T-helper 1 cell treated with Interleukin-12 subunit alpha and Interleukin-12 subunit beta and Interleukin-4 antibody, amounts not matched to agents 30 μg/mL and 1 μg/mL, for 36 hours (primary cell): ENCODE results near the gene DDAH1.
"Not testable (repeated sequence)": the region's sequence is repeated elsewhere in the genome, so short reads cannot be mapped to it uniquely, and the experiment has no call there.

Experiments
- H3K27ac Mint-ChIP-seq: one replicate; pipeline ENCODE4 v1.8.0; 2021; ENCODE audit warnings: mild to moderate bottlenecking, mixed read lengths
- H3K27me3 Mint-ChIP-seq: one replicate; pipeline ENCODE4 v1.8.0; 2021; ENCODE audit warnings: low read depth, mixed read lengths
- H3K36me3 Mint-ChIP-seq: one replicate; pipeline ENCODE4 v1.8.0; 2021; ENCODE audit warnings: low read depth, mixed read lengths
- H3K4me1 Mint-ChIP-seq: one replicate; pipeline ENCODE4 v1.8.0; 2021; ENCODE audit warnings: low read depth, mixed read lengths
- H3K4me3 Mint-ChIP-seq: one replicate; pipeline ENCODE4 v1.8.0; 2021; ENCODE audit warnings: mild to moderate bottlenecking, moderate library complexity, mixed read lengths
- H3K9me3 Mint-ChIP-seq: one replicate; pipeline ENCODE4 v1.8.0; 2021; ENCODE audit warnings: mixed read lengths

DDAH1 gene

GRCh38 chr1:85465099-85465785 lies at the start of gene DDAH1:
TSS of gene DDAH1 (minus strand) at chr1:85465159. CDS start at chr1:85465045, 114 bp downstream.
- no peaks in the 10 kb centered on the region for H3K4me1 Mint-ChIP-seq
- H3K36me3 Mint-ChIP-seq = no peaks in the 10 kb centered on the region
- H3K27ac Mint-ChIP-seq = no peak within 1 kb of the TSS
- peaks cover 60% of the 10 kb centered on the region for H3K27me3 Mint-ChIP-seq
- H3K9me3 Mint-ChIP-seq = no peaks in the 10 kb centered on the region
- H3K4me3 Mint-ChIP-seq = peak within 1 kb of the TSS; percentile 1

GRCh38 chr1:85513998-85514397 lies 49.0 kb upstream of the DDAH1 start:
- H3K36me3 Mint-ChIP-seq, H3K9me3 Mint-ChIP-seq, H3K27me3 Mint-ChIP-seq, H3K4me1 Mint-ChIP-seq, H3K4me3 Mint-ChIP-seq, H3K27ac Mint-ChIP-seq: not testable (repeated sequence)

- no peak overlapping the region for H3K27ac Mint-ChIP-seq
- no peaks in the 10 kb centered on the region for H3K4me1 Mint-ChIP-seq
- H3K36me3 Mint-ChIP-seq = no peaks in the 10 kb centered on the region
- H3K27me3 Mint-ChIP-seq = peaks cover 5% of the 10 kb centered on the region
- no peak overlapping the region for H3K4me3 Mint-ChIP-seq
- no peaks in the 10 kb centered on the region for H3K9me3 Mint-ChIP-seq
These were observed 39.5 kb upstream of the DDAH1 start for GRCh38 chr1:85504417-85504816.

GRCh38 chr1:85502625-85503083 lies 37.7 kb upstream of the DDAH1 start:
- no peaks in the 10 kb centered on the region for H3K36me3 Mint-ChIP-seq
- H3K27me3 Mint-ChIP-seq = peaks cover 5% of the 10 kb centered on the region
- H3K27ac Mint-ChIP-seq = no peak overlapping the region
- H3K4me1 Mint-ChIP-seq = no peaks in the 10 kb centered on the region
- H3K9me3 Mint-ChIP-seq = no peaks in the 10 kb centered on the region
- no peak overlapping the region for H3K4me3 Mint-ChIP-seq

- Mint-ChIP-seq H3K4me1 (no peaks in the 10 kb centered on the region), H3K27me3 (peaks cover 5% of the 10 kb centered on the region), H3K36me3 (no peaks in the 10 kb centered on the region), H3K27ac (no peak overlapping the region), H3K4me3 (no peak overlapping the region), H3K9me3 (no peaks in the 10 kb centered on the region)
These were observed 37.2 kb upstream of the DDAH1 start for GRCh38 chr1:85502171-85502570.

- no peak overlapping the region for H3K4me3 Mint-ChIP-seq
- peaks cover 5% of the 10 kb centered on the region for H3K27me3 Mint-ChIP-seq
- no peak overlapping the region for H3K27ac Mint-ChIP-seq
- H3K36me3 Mint-ChIP-seq = no peaks in the 10 kb centered on the region
- no peaks in the 10 kb centered on the region for H3K4me1 Mint-ChIP-seq
- H3K9me3 Mint-ChIP-seq = no peaks in the 10 kb centered on the region
These were observed 36.5 kb upstream of the DDAH1 start for GRCh38 chr1:85501355-85501898.

- no peaks in the 10 kb centered on the region for H3K9me3 Mint-ChIP-seq
- H3K27me3 Mint-ChIP-seq = peaks cover 10% of the 10 kb centered on the region
These were observed 32.1 kb upstream of the DDAH1 start for GRCh38 chr1:85496941-85497582.

GRCh38 chr1:85495556-85495955 lies 30.6 kb upstream of the DDAH1 start:
- H3K27me3 Mint-ChIP-seq = peaks cover 13% of the 10 kb centered on the region
- H3K9me3 Mint-ChIP-seq = no peaks in the 10 kb centered on the region
- no peaks in the 10 kb centered on the region for H3K4me1 Mint-ChIP-seq
- H3K4me3 Mint-ChIP-seq = no peak overlapping the region
- no peaks in the 10 kb centered on the region for H3K36me3 Mint-ChIP-seq
- H3K27ac Mint-ChIP-seq = no peak overlapping the region

More at GRCh38 chr1:85496941-85497582, 32.1 kb upstream of the DDAH1 start:
- Mint-ChIP-seq H3K4me1 (no peaks in the 10 kb centered on the region), H3K4me3 (no peak overlapping the region), H3K36me3 (no peaks in the 10 kb centered on the region), H3K27ac (no peak overlapping the region)

- H3K4me3 Mint-ChIP-seq = no peak overlapping the region
- H3K27me3 Mint-ChIP-seq = peaks cover 9% of the 10 kb centered on the region
- no peak overlapping the region for H3K27ac Mint-ChIP-seq
- H3K36me3 Mint-ChIP-seq = no peaks in the 10 kb centered on the region
- H3K9me3 Mint-ChIP-seq = no peaks in the 10 kb centered on the region
- H3K4me1 Mint-ChIP-seq = no peaks in the 10 kb centered on the region
These were observed 29.9 kb upstream of the DDAH1 start for GRCh38 chr1:85494904-85495266.

- no peaks in the 10 kb centered on the region for H3K9me3 Mint-ChIP-seq
- H3K4me3 Mint-ChIP-seq = no peak overlapping the region
- no peaks in the 10 kb centered on the region for H3K4me1 Mint-ChIP-seq
- H3K36me3 Mint-ChIP-seq = no peaks in the 10 kb centered on the region
- no peak overlapping the region for H3K27ac Mint-ChIP-seq
- peaks cover 11% of the 10 kb centered on the region for H3K27me3 Mint-ChIP-seq
These were observed 29.3 kb upstream of the DDAH1 start for GRCh38 chr1:85494074-85494903.

- Mint-ChIP-seq H3K9me3 (no peaks in the 10 kb centered on the region), H3K27ac (no peak overlapping the region), H3K4me1 (no peaks in the 10 kb centered on the region), H3K36me3 (no peaks in the 10 kb centered on the region), H3K27me3 (peaks cover 17% of the 10 kb centered on the region), H3K4me3 (no peak overlapping the region)
These were observed 25.5 kb upstream of the DDAH1 start for GRCh38 chr1:85490270-85490985.

GRCh38 chr1:85488126-85488525 lies 23.2 kb upstream of the DDAH1 start:
- Mint-ChIP-seq H3K4me3 (no peak overlapping the region), H3K27ac (no peak overlapping the region), H3K9me3 (no peaks in the 10 kb centered on the region), H3K27me3 (peaks cover 12% of the 10 kb centered on the region), H3K4me1 (no peaks in the 10 kb centered on the region), H3K36me3 (no peaks in the 10 kb centered on the region)

- Mint-ChIP-seq H3K27ac (no peak overlapping the region), H3K4me1 (no peaks in the 10 kb centered on the region), H3K9me3 (no peaks in the 10 kb centered on the region), H3K36me3 (no peaks in the 10 kb centered on the region), H3K27me3 (peaks cover 8% of the 10 kb centered on the region), H3K4me3 (no peak overlapping the region)
These were observed 20.6 kb upstream of the DDAH1 start for GRCh38 chr1:85485516-85485915.

GRCh38 chr1:85484716-85485115 lies 19.8 kb upstream of the DDAH1 start:
- no peaks in the 10 kb centered on the region for H3K4me1 Mint-ChIP-seq
- no peaks in the 10 kb centered on the region for H3K36me3 Mint-ChIP-seq
- H3K27me3 Mint-ChIP-seq = peaks cover 8% of the 10 kb centered on the region
- H3K27ac Mint-ChIP-seq = no peak overlapping the region
- no peak overlapping the region for H3K4me3 Mint-ChIP-seq
- no peaks in the 10 kb centered on the region for H3K9me3 Mint-ChIP-seq
